Measurements from ENCODE around the gene IRF4.

IRF4 gene

DNA sequence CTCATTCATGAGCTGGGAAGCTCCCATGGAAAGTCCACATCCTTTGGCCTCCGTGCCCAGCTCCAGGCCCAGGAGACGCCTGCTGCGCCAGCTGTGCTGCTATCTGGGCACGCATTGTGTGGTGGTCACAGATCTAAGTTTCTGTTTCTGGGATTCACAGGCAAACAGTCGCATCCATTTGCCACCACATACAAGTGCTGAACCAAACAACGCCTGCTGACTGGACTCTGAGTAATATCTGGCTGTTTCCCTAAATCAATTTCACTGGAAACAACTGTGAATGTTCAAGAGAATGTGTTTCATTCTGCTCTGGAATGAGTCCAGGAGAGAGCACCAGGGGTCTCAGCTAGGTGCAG lies 45.5 kb downstream of the IRF4 start:
- no peak for DNase-seq
- Histone ChIP-seq H4K8ac (ENCODE audit: low read depth, low read length) (no peak overlapping the region), H3K14ac (ENCODE audit: low read length) (no peak overlapping the region), H2AFZ (ENCODE audit: insufficient read depth, low read length, poor library complexity) (no peak overlapping the region), H3K4me2 (ENCODE audit: low read length) (no peak overlapping the region), H3K23ac (ENCODE audit: low read length) (no peak overlapping the region), H2BK120ac (ENCODE audit: insufficient read depth, low read length, poor library complexity) (no peak overlapping the region), H3K27ac (ENCODE audit: low read depth, low read length) (no peak overlapping the region), H3K4me1 (ENCODE audit: control insufficient read depth in 1 of 2, insufficient read depth in 2 of 2, low read length in 2 of 2) (no peaks in the 10 kb centered on the region), H2AK5ac (ENCODE audit: low read length) (no peak overlapping the region), H3K18ac (ENCODE audit: low read length) (no peak overlapping the region), H2BK5ac (ENCODE audit: low read depth, low read length, poor library complexity) (no peak overlapping the region), H3K4me3 (ENCODE audit: low read depth, low read length) (no peak overlapping the region), H3K9me3 (ENCODE audit: insufficient read depth, low read depth, low read length) (no peaks in the 10 kb centered on the region), H3K4ac (ENCODE audit: low read depth, low read length) (no peak overlapping the region), H3K79me2 (ENCODE audit: control insufficient read depth, insufficient read depth, low read length, poor library complexity) (no peaks in the 10 kb centered on the region), H2BK12ac (ENCODE audit: low read length) (no peak overlapping the region), H4K12ac (ENCODE audit: low read depth, low read length) (no peak overlapping the region), H3K79me1 (ENCODE audit: low read length) (no peaks in the 10 kb centered on the region), H3K27me3 (ENCODE audit: insufficient read depth, low read length) (no peaks in the 10 kb centered on the region), H3K9ac (ENCODE audit: low read length) (no peak overlapping the region), H4K91ac (ENCODE audit: low read depth, low read length) (no peak overlapping the region), H3K36me3 (ENCODE audit: control insufficient read depth in 1 of 2, insufficient read depth in 2 of 2, low read length in 2 of 2) (no peaks in the 10 kb centered on the region)
- no CpG with 5 or more reads among the region's 6 CpGs for WGBS (ENCODE audit: extremely low coverage, insufficient coverage, insufficient read length)

DNA sequence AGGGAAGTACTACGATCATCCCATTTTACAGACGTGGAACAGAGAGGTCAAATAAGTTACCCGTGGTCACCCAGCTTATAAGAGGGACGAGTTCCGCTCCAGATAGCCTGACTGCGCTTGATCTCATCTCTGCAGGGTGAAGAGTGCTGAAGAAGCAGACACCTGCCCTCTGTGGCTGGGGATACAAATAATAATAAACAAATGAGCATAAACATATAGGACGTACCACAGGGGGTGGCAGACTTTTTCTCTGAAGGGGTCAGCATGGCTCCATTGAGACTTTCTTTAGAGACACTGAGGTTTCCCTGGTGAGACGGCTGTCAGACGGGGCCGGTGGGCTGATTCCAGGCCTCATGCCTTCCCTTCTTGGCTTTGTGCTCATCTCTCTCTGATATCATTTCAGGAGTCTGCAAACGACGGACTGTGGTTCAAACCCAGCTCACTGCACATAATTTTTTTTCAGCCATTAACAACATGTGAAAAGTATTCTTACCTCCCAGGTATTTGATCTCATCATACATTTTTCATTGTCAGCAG lies 47.1 kb downstream of the IRF4 start:
- H4K91ac ChIP-seq (ENCODE audit: low read depth, low read length), result no peak overlapping the region
- no peak for DNase-seq
- H3K4me1 ChIP-seq (ENCODE audit: control insufficient read depth in 1 of 2, insufficient read depth in 2 of 2, low read length in 2 of 2), result no peaks in the 10 kb centered on the region
- no peak overlapping the region for H4K8ac ChIP-seq (ENCODE audit: low read depth, low read length)
- no peaks in the 10 kb centered on the region for H3K79me2 ChIP-seq (ENCODE audit: control insufficient read depth, insufficient read depth, low read length, poor library complexity)
- H3K4me3 ChIP-seq (ENCODE audit: low read depth, low read length), result no peak overlapping the region
- no peak overlapping the region for H3K4ac ChIP-seq (ENCODE audit: low read depth, low read length)
- H3K27me3 ChIP-seq (ENCODE audit: insufficient read depth, low read length), result no peaks in the 10 kb centered on the region
- H3K27ac ChIP-seq (ENCODE audit: low read depth, low read length), result no peak overlapping the region
- no peak overlapping the region for H4K12ac ChIP-seq (ENCODE audit: low read depth, low read length)
- H2BK5ac ChIP-seq (ENCODE audit: low read depth, low read length, poor library complexity), result no peak overlapping the region
- WGBS (ENCODE audit: extremely low coverage, insufficient coverage, insufficient read length), result no CpG with 5 or more reads among the region's 12 CpGs
- H3K4me2 ChIP-seq (ENCODE audit: low read length), result no peak overlapping the region
- H2AK5ac ChIP-seq (ENCODE audit: low read length), result no peak overlapping the region
- H2BK12ac ChIP-seq (ENCODE audit: low read length), result no peak overlapping the region
- H3K18ac ChIP-seq (ENCODE audit: low read length), result no peak overlapping the region
- no peak overlapping the region for H2AFZ ChIP-seq (ENCODE audit: insufficient read depth, low read length, poor library complexity)
- H3K9ac ChIP-seq (ENCODE audit: low read length), result no peak overlapping the region
- no peaks in the 10 kb centered on the region for H3K36me3 ChIP-seq (ENCODE audit: control insufficient read depth in 1 of 2, insufficient read depth in 2 of 2, low read length in 2 of 2)
- no peaks in the 10 kb centered on the region for H3K9me3 ChIP-seq (ENCODE audit: insufficient read depth, low read depth, low read length)
- H3K79me1 ChIP-seq (ENCODE audit: low read length), result no peaks in the 10 kb centered on the region
- H2BK120ac ChIP-seq (ENCODE audit: insufficient read depth, low read length, poor library complexity), result no peak overlapping the region
- no peak overlapping the region for H3K14ac ChIP-seq (ENCODE audit: low read length)
- no peak overlapping the region for H3K23ac ChIP-seq (ENCODE audit: low read length)

DNA sequence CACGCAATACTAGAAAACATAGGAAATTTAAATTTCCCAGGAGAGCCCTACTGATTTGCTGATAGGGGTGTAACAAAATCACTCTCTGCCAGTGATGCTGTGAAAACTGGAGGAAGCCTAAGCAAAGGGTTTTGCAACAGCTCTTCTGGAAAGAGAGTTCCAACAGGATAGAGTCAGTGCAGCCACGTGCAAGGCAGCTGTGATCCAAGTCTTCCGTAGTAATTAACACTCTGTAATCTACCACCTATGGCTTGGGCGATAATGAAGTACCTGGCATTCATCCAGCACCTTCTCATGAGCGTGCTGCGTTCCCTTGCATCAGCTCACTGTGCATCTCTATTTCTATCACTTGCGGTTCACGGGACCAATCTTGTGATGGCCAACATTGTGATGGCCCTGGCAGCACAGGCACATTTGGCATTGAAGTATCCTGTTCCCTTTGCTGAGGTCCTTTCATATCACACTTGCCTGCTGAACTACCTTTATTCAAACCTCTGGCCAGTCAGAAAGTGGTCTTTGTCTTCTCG lies 48.2 kb downstream of the IRF4 start:
- Histone ChIP-seq H3K23ac (ENCODE audit: low read length) (no peak overlapping the region), H3K4me1 (ENCODE audit: control insufficient read depth in 1 of 2, insufficient read depth in 2 of 2, low read length in 2 of 2) (no peaks in the 10 kb centered on the region), H2BK120ac (ENCODE audit: insufficient read depth, low read length, poor library complexity) (no peak overlapping the region), H4K12ac (ENCODE audit: low read depth, low read length) (no peak overlapping the region), H3K9ac (ENCODE audit: low read length) (no peak overlapping the region), H2BK12ac (ENCODE audit: low read length) (no peak overlapping the region), H3K27me3 (ENCODE audit: insufficient read depth, low read length) (no peaks in the 10 kb centered on the region), H3K79me2 (ENCODE audit: control insufficient read depth, insufficient read depth, low read length, poor library complexity) (no peaks in the 10 kb centered on the region), H3K4me3 (ENCODE audit: low read depth, low read length) (no peak overlapping the region), H2BK5ac (ENCODE audit: low read depth, low read length, poor library complexity) (no peak overlapping the region), H3K18ac (ENCODE audit: low read length) (no peak overlapping the region), H2AFZ (ENCODE audit: insufficient read depth, low read length, poor library complexity) (no peak overlapping the region), H3K9me3 (ENCODE audit: insufficient read depth, low read depth, low read length) (no peaks in the 10 kb centered on the region), H3K27ac (ENCODE audit: low read depth, low read length) (no peak overlapping the region), H3K36me3 (ENCODE audit: control insufficient read depth in 1 of 2, insufficient read depth in 2 of 2, low read length in 2 of 2) (no peaks in the 10 kb centered on the region), H4K91ac (ENCODE audit: low read depth, low read length) (no peak overlapping the region), H3K14ac (ENCODE audit: low read length) (no peak overlapping the region), H3K4me2 (ENCODE audit: low read length) (no peak overlapping the region), H2AK5ac (ENCODE audit: low read length) (no peak overlapping the region), H4K8ac (ENCODE audit: low read depth, low read length) (no peak overlapping the region), H3K79me1 (ENCODE audit: low read length) (no peaks in the 10 kb centered on the region), H3K4ac (ENCODE audit: low read depth, low read length) (no peak overlapping the region)
- no peak for DNase-seq
- WGBS (ENCODE audit: extremely low coverage, insufficient coverage, insufficient read length), result no CpG with 5 or more reads among the region's 9 CpGs

DNA sequence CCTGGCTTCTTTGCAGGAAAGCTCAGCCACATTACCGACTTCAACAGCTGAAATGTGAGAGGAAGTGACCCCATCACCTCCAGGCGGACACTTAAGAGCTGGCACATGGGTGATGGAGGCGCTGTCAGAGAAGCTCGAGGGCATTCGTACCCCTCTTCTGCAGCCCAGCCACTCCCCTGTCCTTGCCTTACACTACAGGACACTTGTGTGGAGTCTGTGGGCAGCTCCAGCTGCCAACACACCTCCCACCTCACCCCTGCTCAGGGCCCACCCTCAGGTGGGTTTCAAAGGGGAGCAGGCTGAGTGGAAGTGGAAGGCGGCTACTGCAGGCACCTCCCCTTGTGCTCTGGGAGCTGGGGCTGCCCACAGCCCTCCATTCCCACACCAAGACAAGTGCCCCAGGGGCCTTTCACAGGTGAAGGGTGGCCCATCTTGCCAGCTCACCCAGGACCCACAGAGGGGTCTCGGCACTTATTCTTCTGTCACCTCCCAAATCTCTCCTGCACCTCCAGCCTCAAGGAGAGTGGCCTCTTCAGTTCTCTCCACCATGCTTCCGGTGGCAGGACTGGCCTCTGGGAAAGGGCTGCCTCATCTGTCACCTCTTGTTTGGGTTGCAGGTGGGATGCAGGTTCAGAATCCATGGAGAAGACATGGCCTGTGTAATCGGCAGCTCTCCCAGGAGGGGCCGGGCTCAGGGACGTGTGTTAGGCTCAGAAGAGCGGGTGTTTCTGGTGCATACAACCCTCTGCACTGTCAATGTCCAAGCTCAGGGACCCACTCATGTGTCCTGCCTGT lies 49.8 kb downstream of the IRF4 start:
- Histone ChIP-seq H4K91ac (ENCODE audit: low read depth, low read length) (no peak overlapping the region), H3K18ac (ENCODE audit: low read length) (no peak overlapping the region), H3K14ac (ENCODE audit: low read length) (no peak overlapping the region), H3K23ac (ENCODE audit: low read length) (no peak overlapping the region), H2AK5ac (ENCODE audit: low read length) (no peak overlapping the region), H2BK12ac (ENCODE audit: low read length) (no peak overlapping the region), H3K9me3 (ENCODE audit: insufficient read depth, low read depth, low read length) (no peaks in the 10 kb centered on the region), H3K27ac (ENCODE audit: low read depth, low read length) (no peak overlapping the region), H3K79me1 (ENCODE audit: low read length) (no peaks in the 10 kb centered on the region), H3K36me3 (ENCODE audit: control insufficient read depth in 1 of 2, insufficient read depth in 2 of 2, low read length in 2 of 2) (no peaks in the 10 kb centered on the region), H4K8ac (ENCODE audit: low read depth, low read length) (no peak overlapping the region), H3K79me2 (ENCODE audit: control insufficient read depth, insufficient read depth, low read length, poor library complexity) (no peaks in the 10 kb centered on the region), H2BK5ac (ENCODE audit: low read depth, low read length, poor library complexity) (no peak overlapping the region), H3K27me3 (ENCODE audit: insufficient read depth, low read length) (no peaks in the 10 kb centered on the region), H2AFZ (ENCODE audit: insufficient read depth, low read length, poor library complexity) (no peak overlapping the region), H3K4me2 (ENCODE audit: low read length) (no peak overlapping the region), H4K12ac (ENCODE audit: low read depth, low read length) (no peak overlapping the region), H3K4ac (ENCODE audit: low read depth, low read length) (no peak overlapping the region), H2BK120ac (ENCODE audit: insufficient read depth, low read length, poor library complexity) (no peak overlapping the region), H3K4me1 (ENCODE audit: control insufficient read depth in 1 of 2, insufficient read depth in 2 of 2, low read length in 2 of 2) (no peaks in the 10 kb centered on the region), H3K4me3 (ENCODE audit: low read depth, low read length) (no peak overlapping the region), H3K9ac (ENCODE audit: low read length) (no peak overlapping the region)
- no CpG with 5 or more reads among the region's 12 CpGs for WGBS (ENCODE audit: extremely low coverage, insufficient coverage, insufficient read length)
- DNase-seq, result no peak

Data from trophoblast cell (in vitro differentiated cells and primary cell).